ENCODE data around the gene HEXD. TPM values are rescaled to one million over a fixed set of nuclear protein-coding genes. Genes with fewer than 3 reads are reported as not detected.
"Not testable (repeated sequence)": the region's sequence is repeated elsewhere in the genome, so short reads cannot be mapped to it uniquely, and the experiment has no call there.

Gene HEXD
- total RNA-seq, 1 experiment from 2014 or later = 8.7 TPM

DNA sequence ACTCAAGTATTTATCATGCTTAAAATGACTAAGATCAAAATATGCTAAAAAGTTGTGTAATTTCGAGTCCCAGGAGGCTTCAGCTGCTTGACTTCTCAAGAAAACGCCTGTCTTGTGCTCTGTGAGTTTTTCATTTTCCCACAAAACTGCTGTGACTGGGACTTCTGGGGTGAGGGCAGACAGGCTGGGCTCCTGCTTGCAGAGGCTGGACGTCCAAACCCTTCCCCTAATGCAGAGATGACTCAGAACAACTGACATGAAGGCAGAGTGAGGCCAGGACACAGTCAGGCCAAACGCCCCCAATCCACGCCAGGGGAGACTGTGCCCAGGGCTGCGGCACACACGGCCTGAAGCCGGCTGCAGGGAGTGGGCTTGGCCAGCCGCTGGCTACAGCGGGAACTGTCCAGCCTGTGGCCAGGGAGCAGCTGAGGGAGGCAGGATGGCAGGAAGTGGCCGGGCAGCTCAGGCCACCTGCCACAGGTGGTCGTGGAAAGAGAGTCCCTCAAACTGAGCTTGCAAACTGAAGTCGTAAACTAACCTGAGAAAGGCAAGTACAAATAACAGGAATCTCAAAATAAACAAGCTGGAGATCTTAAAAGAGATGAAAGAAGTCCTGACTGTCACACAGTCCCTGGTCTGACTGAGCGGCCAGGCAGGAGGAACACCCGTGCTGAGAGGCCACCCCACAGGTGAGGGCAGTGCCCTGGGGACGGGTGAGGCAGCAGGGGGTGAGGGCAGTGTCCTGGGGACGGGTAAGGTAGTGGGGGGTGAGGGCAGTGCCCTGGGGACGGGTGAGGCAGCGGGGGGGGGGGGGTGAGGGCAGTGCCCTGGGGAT is 21.3 kb upstream of the HEXD start:
- peak; percentile 42 for DNase-seq (ENCODE audit: low spot score)

DNA sequence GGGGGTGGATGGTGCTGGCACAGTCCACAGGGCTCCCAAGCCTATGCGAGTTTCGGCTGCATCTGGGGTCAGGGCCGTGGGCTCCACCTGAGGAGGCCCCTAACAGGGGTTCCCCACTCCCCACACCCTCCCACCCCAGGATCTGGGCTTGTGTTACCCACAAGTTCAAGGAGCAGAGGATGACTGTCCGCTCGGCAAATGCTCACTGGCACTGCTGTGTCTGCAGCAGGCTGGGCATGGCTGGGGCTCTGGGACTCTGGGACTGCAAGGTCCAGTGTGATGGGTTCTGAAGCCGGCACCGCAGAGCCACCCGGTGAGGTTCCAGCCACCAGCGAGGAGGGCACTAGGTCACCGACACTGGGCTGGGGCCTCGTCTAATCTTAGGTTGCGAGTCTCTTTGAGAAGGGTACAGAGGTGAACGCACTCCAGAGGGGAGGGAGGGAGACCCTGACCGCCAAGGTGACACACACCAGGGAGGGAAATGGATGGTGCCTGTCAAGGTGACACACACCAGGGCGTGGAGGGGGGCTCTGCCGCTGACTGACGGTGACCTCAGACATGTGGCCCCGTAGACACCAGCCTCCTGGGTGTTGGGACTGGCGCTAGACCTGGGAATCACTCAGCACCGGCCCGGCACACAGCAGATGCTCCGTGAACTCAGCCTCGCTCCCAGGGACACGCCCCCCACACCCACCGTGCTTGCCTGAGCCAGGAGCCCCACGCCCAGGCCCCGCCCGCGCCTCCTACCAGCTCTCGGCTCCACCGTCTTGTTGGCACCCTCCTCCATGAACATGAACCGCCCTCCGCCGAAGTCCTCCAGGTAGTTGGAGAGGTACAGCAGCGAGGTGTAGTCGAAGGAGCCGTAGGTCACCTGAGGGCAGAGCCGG is 20.5 kb upstream of the HEXD start:
- DNase-seq (ENCODE audit: low spot score) = no peak

- peak; percentile 77 for DNase-seq (ENCODE audit: low spot score)
These were observed 19.1 kb upstream of the HEXD start for GRCh38 chr17:82399041-82399441.

- DNase-seq (ENCODE audit: low spot score) = peak; percentile 37
These were observed 18.5 kb upstream of the HEXD start for GRCh38 chr17:82399601-82400101.

- no peak for DNase-seq (ENCODE audit: low spot score)
These were observed 17.9 kb upstream of the HEXD start for GRCh38 chr17:82400206-82400605.

DNA sequence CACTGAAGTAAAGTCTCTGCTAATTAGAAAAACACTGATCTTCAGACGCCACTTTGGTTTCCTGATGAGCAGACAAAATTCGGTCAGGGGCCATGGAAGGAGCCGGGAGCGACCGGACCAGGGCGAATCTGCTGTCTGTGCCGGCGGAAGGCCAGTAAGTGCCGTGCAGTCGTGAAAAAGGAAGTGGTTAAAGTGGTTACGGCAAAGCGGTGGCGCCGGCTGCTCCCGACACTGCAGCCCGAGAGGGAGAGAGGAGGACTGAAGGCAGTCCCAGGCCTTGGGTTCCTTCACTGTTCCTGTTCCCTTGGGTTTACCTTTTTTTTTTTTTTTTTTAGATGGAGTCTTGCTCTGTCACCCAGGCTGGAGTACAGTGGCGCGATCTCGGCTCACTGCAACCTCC is 17.3 kb upstream of the HEXD start:
- no peak for DNase-seq (ENCODE audit: low spot score)

DNA sequence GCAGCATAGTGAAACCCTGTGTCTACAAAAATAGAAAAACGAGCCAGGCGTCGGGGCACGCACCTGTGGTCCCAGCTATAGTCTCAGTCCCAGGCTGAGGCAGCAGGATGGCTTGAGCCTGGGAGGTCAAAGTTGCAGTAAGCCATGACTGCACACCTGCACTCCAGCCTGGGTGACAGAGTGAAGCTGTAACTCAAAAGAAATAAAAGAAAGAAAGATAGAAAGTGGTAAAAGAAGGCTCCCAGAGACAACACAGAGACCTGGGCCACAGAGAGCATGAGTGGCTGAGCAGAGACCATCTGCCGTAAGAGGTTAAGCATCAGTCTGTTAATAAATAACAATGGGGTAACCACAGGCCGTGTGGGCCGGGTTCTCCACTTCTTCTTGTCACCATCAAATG is 15.3 kb upstream of the HEXD start:
- DNase-seq (ENCODE audit: low spot score) = no peak

- no peak for DNase-seq (ENCODE audit: low spot score)
These were observed 14.2 kb upstream of the HEXD start for GRCh38 chr17:82403662-82404660.

- DNase-seq (ENCODE audit: low spot score) = no peak
These were observed 13.1 kb upstream of the HEXD start for GRCh38 chr17:82405051-82405450.

GRCh38 chr17:82406131-82406671 is 11.9 kb upstream of the HEXD start:
- no peak for DNase-seq (ENCODE audit: low spot score)

GRCh38 chr17:82407255-82407654 is 10.9 kb upstream of the HEXD start:
- peak; percentile 94 for DNase-seq (ENCODE audit: low spot score)

GRCh38 chr17:82408288-82408937 is 9.7 kb upstream of the HEXD start:
- peak; percentile 25 for DNase-seq (ENCODE audit: low spot score)

GRCh38 chr17:82408938-82409318 is 9.2 kb upstream of the HEXD start:
- DNase-seq (ENCODE audit: low spot score) = no peak

GRCh38 chr17:82410014-82410716 is 8.0 kb upstream of the HEXD start:
- DNase-seq (ENCODE audit: low spot score) = no peak

GRCh38 chr17:82411396-82412053 is 6.6 kb upstream of the HEXD start:
- DNase-seq (ENCODE audit: low spot score) = no peak

DNA sequence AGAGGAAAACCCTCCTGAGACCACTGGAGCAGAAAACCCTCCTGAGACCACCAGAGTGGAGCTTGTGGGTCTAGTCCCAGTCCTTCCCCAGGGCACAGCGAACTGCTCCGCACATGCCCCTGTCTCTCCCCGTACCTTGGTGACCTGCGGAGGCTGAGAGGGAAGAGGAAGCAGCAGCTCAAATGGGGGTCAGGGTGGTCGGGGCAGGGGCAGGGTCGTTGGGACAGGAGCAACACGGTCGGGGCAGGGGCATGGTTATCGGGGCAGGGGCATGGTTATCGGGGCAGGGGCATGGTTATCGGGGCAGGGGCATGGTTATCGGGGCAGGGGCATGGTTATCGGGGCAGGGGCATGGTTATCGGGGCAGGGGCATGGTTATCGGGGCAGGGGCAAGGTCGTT is 6.1 kb upstream of the HEXD start:
- DNase-seq (ENCODE audit: low spot score) = not testable (repeated sequence)

DNA sequence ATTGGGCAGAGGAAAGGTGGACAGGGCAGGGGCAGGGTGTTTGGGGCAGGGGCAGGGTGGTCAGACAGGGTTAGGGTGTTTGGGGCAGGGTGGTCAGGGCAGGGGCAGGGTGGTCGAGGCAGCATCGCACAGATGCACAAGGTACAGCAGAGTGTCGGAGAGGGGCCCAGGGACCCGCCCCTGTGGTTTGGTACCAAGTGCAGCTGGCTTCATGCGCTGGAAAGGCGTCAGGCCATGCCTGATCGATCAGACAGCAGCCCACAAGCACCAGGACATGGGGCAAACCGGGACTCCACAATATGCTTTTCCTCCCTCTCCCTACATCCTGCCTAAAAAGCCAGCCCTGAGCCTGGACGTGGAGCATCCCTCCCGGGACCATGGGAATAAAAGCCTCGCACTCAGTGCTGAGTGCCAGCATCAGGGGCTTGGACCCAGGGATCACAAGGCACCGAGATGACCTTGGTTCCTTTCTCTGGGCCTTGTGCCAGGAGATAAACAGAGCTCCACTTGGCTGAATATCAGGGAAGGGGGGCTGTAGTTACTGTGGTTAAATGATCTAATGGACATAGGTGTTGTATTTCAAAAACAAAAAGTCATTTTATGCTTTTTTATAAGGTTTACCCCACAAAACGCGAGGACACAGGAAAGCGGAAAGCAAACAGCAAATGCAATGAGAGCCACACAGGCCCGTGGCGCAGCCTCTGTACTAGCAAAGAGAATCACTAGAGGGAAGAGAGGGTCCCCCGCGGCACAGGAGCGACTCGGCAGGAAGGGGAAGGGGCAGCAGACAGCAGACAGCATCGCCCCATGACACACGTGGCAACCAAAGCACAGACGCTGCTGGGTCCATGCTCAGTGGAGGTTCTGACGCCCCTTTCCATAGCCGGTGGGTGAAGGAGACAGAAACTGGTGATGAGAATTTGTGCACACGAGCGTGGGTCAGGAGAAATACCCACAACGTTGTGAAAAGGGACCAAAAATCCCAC is 5.3 kb upstream of the HEXD start:
- no peak for DNase-seq (ENCODE audit: low spot score)
